ENCODE measurements around the gene TNFSF10.

The TNFSF10 gene

DNA sequence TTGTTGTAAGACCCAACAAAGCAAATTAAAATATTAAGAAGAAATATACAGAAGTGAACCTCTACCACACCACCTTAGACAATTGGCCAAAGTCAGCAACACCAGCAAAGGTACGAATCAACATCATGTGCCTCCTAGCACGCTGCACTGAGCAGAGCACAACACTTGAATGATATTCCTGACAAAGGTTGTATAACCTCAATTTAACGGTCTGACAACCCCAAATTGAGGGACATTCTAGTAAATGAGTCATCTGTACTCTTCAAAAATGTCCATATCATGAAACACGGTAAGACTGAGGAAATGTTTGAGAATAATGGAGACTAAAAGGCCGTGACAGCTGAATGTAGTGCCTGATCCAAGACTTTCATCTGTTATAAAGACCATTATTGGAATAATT is 41.3 kb upstream of the TNFSF10 start:
- Histone ChIP-seq H3K4me1 (ENCODE audit: insufficient read depth, low read length, poor library complexity, severe bottlenecking) (peaks cover 12% of the 10 kb centered on the region), H3K9me3 (ENCODE audit: insufficient read depth, low read depth, low read length) (no peaks in the 10 kb centered on the region), H3K4me2 (ENCODE audit: low read depth, low read length, poor library complexity, severe bottlenecking) (no peak overlapping the region), H3K36me3 (ENCODE audit: insufficient read depth, low read length) (no peaks in the 10 kb centered on the region), H3K79me2 (ENCODE audit: insufficient read depth, low read length) (no peaks in the 10 kb centered on the region), H3K4me3 (ENCODE audit: low read length, poor library complexity, severe bottlenecking) (no peak overlapping the region), H3K9me2 (replicated peaks; ENCODE audit: low read depth, low read length) (no peaks in the 10 kb centered on the region), H3K27me3 (ENCODE audit: insufficient read depth, low read length, poor library complexity, severe bottlenecking) (no peaks in the 10 kb centered on the region), H4K20me1 (ENCODE audit: insufficient read depth, low read length, poor library complexity, severe bottlenecking) (no peaks in the 10 kb centered on the region), H3K9ac (ENCODE audit: low read depth, low read length, poor library complexity, severe bottlenecking) (no peak overlapping the region), H3F3A (ENCODE audit: low read depth) (no peaks in the 10 kb centered on the region), H2AFZ (ENCODE audit: low read length) (no peak overlapping the region)
- no peak for TF ChIP-seq EZH2phosphoT487 (IDR thresholded peaks at IDR 0.05; ENCODE audit: borderline replicate concordance)
- TF ChIP-seq, protein P1, sequence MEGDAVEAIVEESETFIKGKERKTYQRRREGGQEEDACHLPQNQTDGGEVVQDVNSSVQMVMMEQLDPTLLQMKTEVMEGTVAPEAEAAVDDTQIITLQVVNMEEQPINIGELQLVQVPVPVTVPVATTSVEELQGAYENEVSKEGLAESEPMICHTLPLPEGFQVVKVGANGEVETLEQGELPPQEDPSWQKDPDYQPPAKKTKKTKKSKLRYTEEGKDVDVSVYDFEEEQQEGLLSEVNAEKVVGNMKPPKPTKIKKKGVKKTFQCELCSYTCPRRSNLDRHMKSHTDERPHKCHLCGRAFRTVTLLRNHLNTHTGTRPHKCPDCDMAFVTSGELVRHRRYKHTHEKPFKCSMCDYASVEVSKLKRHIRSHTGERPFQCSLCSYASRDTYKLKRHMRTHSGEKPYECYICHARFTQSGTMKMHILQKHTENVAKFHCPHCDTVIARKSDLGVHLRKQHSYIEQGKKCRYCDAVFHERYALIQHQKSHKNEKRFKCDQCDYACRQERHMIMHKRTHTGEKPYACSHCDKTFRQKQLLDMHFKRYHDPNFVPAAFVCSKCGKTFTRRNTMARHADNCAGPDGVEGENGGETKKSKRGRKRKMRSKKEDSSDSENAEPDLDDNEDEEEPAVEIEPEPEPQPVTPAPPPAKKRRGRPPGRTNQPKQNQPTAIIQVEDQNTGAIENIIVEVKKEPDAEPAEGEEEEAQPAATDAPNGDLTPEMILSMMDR (conservative IDR thresholded peaks at IDR 0.05; ENCODE audit: low read length), result no peak

DNA sequence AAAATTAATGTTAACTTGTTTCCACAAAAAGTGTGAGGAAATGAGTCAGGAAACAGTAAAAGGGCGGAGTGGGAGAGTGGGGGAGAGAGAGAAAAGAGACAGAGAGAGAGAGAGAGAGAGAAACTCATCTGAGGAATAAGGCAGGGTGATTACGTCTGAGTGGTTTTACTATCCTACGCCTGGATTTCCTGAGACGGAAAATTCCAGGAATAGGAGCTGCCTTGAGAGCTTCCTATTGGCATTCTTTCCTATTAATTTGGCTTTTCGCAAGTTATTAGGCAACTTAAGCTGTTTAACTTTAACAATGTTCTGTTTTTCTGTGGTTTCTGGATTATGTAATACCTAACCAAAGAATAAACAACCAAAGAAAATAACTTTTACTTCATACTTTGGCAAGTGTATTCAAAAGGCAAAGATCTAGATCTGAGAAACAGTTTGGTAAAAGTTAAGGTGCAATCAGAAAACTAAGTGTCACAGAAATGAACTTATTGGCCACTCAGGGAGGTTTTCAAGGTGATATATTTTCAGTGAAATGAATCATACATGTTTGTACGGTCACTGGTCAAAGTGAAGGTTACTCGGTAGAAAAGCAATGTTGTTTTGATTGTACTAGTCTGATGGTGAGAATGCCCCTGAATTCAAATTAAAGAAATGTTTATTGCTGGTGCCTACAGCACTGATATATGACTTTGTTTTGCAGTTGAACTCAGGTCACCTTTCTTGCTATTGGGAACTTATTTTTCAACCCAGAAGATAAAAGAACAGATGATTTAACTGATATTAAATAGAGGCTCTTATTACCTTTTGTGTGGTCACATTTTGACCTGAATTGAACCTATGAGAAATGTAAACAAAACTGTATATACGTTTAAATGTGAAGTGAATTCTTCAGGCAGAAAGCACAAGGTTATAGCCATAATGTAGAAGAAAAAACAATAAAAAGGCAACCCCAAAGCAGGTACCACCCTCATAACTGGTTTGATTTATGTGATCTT is 39.9 kb upstream of the TNFSF10 start:
- Histone ChIP-seq H2AFZ (ENCODE audit: low read length) (0 out of 2 replicates have a peak overlapping the region, but pooled peaks have one; percentile 45), H3K9me2 (replicated peaks; ENCODE audit: low read depth, low read length) (no peaks in the 10 kb centered on the region), H3K4me2 (ENCODE audit: low read depth, low read length, poor library complexity, severe bottlenecking) (no peak overlapping the region), H3K27me3 (ENCODE audit: insufficient read depth, low read length, poor library complexity, severe bottlenecking) (no peaks in the 10 kb centered on the region), H3K36me3 (ENCODE audit: insufficient read depth, low read length) (no peaks in the 10 kb centered on the region), H4K20me1 (ENCODE audit: insufficient read depth, low read length, poor library complexity, severe bottlenecking) (no peaks in the 10 kb centered on the region), H3K9ac (ENCODE audit: low read depth, low read length, poor library complexity, severe bottlenecking) (no peak overlapping the region), H3F3A (ENCODE audit: low read depth) (no peaks in the 10 kb centered on the region), H3K4me1 (ENCODE audit: insufficient read depth, low read length, poor library complexity, severe bottlenecking) (peaks cover 12% of the 10 kb centered on the region), H3K9me3 (ENCODE audit: insufficient read depth, low read depth, low read length) (no peaks in the 10 kb centered on the region), H3K79me2 (ENCODE audit: insufficient read depth, low read length) (no peaks in the 10 kb centered on the region), H3K4me3 (ENCODE audit: low read length, poor library complexity, severe bottlenecking) (no peak overlapping the region)
- TF ChIP-seq, protein P1 (conservative IDR thresholded peaks at IDR 0.05; ENCODE audit: low read length), result no peak
- no peak for TF ChIP-seq EZH2phosphoT487 (IDR thresholded peaks at IDR 0.05; ENCODE audit: borderline replicate concordance)

DNA sequence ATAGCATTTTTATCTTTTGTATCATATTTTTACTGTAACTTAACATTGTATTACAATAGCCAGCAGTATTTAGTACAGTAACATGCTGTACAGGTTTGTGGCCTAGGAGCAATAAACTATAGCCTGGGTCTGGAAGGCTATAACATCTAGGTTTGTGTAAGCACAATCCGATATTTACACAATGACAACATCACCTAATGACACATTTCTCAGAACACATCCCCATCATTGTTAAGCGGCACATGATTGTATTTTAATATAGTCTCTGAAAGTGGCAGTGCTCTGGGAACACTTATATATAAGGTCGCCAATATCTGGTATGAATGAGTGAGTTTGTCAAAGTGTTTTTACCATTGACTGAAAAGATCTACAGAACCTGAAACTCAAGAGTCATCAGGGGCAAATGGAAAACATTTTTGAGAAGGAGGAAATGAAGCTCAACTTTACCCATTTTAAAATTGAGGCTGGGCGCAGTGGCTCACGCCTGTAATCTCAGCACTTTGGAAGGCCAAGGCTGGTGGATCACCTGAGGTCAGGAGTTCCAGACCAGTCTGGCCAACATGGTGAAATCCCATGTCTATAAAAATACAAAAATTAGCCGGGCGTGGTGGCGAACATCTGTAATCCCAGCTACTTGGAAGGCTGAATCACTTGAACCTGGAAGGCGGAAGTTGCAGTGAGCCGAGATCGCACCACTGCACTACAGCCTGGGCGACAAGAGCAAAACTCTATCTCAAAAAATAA is 38.8 kb upstream of the TNFSF10 start:
- H2AFZ ChIP-seq (ENCODE audit: low read length), result no peak overlapping the region
- no peaks in the 10 kb centered on the region for H3K9me3 ChIP-seq (ENCODE audit: insufficient read depth, low read depth, low read length)
- no peak overlapping the region for H3K4me2 ChIP-seq (ENCODE audit: low read depth, low read length, poor library complexity, severe bottlenecking)
- no peaks in the 10 kb centered on the region for H3K27me3 ChIP-seq (ENCODE audit: insufficient read depth, low read length, poor library complexity, severe bottlenecking)
- no peak overlapping the region for H3K4me3 ChIP-seq (ENCODE audit: low read length, poor library complexity, severe bottlenecking)
- H3F3A ChIP-seq (ENCODE audit: low read depth), result no peaks in the 10 kb centered on the region
- no peaks in the 10 kb centered on the region for H4K20me1 ChIP-seq (ENCODE audit: insufficient read depth, low read length, poor library complexity, severe bottlenecking)
- TF ChIP-seq EZH2phosphoT487 (IDR thresholded peaks at IDR 0.05; ENCODE audit: borderline replicate concordance), result no peak
- TF ChIP-seq, protein P1 (conservative IDR thresholded peaks at IDR 0.05; ENCODE audit: low read length), result no peak
- H3K4me1 ChIP-seq (ENCODE audit: insufficient read depth, low read length, poor library complexity, severe bottlenecking), result peaks cover 12% of the 10 kb centered on the region
- no peaks in the 10 kb centered on the region for H3K79me2 ChIP-seq (ENCODE audit: insufficient read depth, low read length)
- H3K9me2 ChIP-seq (replicated peaks; ENCODE audit: low read depth, low read length), result no peaks in the 10 kb centered on the region
- H3K36me3 ChIP-seq (ENCODE audit: insufficient read depth, low read length), result no peaks in the 10 kb centered on the region
- no peak overlapping the region for H3K9ac ChIP-seq (ENCODE audit: low read depth, low read length, poor library complexity, severe bottlenecking)

Measured in Loucy (cell line).